ENCODE measurements around the gene SEMA3C.

DNA sequence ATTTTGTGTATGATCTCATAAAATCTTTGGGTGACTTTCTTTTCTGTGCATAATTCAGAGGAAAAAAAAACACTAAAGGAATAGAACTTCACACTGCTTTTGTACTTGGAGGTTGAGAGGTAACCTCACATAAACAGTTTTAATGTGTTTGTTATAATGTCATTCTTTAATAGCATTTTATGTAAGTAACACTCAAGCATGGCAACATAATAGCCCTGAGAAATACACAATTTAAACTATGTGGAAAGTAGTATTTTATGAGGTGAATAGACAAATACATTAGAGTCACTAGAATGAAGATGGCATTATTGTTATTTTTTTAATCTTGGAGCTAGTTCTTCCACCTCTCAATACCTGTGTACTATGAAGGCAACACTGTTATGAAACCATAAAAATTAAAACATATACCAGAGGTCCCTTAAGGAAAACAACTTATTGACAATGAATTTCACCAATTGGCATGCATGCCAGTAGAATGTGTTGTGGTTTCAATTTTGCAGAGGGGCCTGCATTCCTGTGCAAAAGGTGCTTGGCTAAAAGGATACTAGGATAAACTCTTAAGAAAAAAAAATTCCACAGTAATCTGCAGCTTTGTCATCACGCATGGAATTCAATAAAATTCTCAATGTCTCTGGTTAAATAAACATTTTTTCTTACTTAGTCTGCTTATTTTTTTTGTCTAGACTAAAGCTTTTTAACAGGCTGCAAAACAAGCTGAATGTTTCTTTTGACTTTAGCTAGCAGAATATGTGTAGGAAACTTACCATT, 177.9 kb downstream of the SEMA3C start:
- TF ChIP-seq, protein P1, sequence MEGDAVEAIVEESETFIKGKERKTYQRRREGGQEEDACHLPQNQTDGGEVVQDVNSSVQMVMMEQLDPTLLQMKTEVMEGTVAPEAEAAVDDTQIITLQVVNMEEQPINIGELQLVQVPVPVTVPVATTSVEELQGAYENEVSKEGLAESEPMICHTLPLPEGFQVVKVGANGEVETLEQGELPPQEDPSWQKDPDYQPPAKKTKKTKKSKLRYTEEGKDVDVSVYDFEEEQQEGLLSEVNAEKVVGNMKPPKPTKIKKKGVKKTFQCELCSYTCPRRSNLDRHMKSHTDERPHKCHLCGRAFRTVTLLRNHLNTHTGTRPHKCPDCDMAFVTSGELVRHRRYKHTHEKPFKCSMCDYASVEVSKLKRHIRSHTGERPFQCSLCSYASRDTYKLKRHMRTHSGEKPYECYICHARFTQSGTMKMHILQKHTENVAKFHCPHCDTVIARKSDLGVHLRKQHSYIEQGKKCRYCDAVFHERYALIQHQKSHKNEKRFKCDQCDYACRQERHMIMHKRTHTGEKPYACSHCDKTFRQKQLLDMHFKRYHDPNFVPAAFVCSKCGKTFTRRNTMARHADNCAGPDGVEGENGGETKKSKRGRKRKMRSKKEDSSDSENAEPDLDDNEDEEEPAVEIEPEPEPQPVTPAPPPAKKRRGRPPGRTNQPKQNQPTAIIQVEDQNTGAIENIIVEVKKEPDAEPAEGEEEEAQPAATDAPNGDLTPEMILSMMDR (IDR thresholded peaks at IDR 0.05; ENCODE audit: poor library complexity, severe bottlenecking): no peak
- no peak for TF ChIP-seq POLR2AphosphoS5 (IDR thresholded peaks at IDR 0.05)
- no peak for TF ChIP-seq SMC3 (conservative IDR thresholded peaks at IDR 0.05; ENCODE audit: poor library complexity)
- TF ChIP-seq, protein P2, sequence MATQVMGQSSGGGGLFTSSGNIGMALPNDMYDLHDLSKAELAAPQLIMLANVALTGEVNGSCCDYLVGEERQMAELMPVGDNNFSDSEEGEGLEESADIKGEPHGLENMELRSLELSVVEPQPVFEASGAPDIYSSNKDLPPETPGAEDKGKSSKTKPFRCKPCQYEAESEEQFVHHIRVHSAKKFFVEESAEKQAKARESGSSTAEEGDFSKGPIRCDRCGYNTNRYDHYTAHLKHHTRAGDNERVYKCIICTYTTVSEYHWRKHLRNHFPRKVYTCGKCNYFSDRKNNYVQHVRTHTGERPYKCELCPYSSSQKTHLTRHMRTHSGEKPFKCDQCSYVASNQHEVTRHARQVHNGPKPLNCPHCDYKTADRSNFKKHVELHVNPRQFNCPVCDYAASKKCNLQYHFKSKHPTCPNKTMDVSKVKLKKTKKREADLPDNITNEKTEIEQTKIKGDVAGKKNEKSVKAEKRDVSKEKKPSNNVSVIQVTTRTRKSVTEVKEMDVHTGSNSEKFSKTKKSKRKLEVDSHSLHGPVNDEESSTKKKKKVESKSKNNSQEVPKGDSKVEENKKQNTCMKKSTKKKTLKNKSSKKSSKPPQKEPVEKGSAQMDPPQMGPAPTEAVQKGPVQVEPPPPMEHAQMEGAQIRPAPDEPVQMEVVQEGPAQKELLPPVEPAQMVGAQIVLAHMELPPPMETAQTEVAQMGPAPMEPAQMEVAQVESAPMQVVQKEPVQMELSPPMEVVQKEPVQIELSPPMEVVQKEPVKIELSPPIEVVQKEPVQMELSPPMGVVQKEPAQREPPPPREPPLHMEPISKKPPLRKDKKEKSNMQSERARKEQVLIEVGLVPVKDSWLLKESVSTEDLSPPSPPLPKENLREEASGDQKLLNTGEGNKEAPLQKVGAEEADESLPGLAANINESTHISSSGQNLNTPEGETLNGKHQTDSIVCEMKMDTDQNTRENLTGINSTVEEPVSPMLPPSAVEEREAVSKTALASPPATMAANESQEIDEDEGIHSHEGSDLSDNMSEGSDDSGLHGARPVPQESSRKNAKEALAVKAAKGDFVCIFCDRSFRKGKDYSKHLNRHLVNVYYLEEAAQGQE (IDR thresholded peaks at IDR 0.05; ENCODE audit: borderline replicate concordance): no peak
- TF ChIP-seq TAF1 (IDR thresholded peaks at IDR 0.05; ENCODE audit: low read depth): no peak
- no peak for TF ChIP-seq EZH2 (IDR thresholded peaks at IDR 0.05; ENCODE audit: borderline replicate concordance, insufficient read depth, low read length, poor library complexity, severe bottlenecking)

All from neural cell (in vitro differentiated cells).